ENCODE measurements around the gene OST4.
"Not testable (repeated sequence)": the region's sequence is repeated elsewhere in the genome, so short reads cannot be mapped to it uniquely, and the experiment has no call there.

Gene OST4

GRCh38 chr2:27071277-27071989 is at the start of gene OST4:
Gene OST4 (minus strand): TSS chr2:27071654.
- DNase-seq: peak; percentile 96

- DNase-seq: not testable (repeated sequence)
Measured at GRCh38 chr2:27119330-27119670, 47.8 kb upstream of the OST4 start.

- DNase-seq: no peak
Measured at GRCh38 chr2:27118525-27119329, 47.3 kb upstream of the OST4 start, which contains the start of gene CGREF1. Gene CGREF1 (minus strand): TSS chr2:27119128. CDS start chr2:27104366, 14,762 bp downstream.

GRCh38 chr2:27117995-27118524 is 46.6 kb upstream of the OST4 start:
- DNase-seq: no peak

GRCh38 chr2:27115519-27115918 is 44.1 kb upstream of the OST4 start:
- DNase-seq: no peak

GRCh38 chr2:27111392-27112078 is 40.1 kb upstream of the OST4 start:
- not testable (repeated sequence) for DNase-seq

- not testable (repeated sequence) for DNase-seq
Measured at GRCh38 chr2:27110603-27111352, 39.3 kb upstream of the OST4 start.

GRCh38 chr2:27109083-27109482 is 37.6 kb upstream of the OST4 start:
- no peak for DNase-seq

- no peak for DNase-seq
Measured at GRCh38 chr2:27108221-27108620, 36.8 kb upstream of the OST4 start.

GRCh38 chr2:27105981-27106380 is 34.5 kb upstream of the OST4 start:
- no peak for DNase-seq

- DNase-seq: no peak
Measured at GRCh38 chr2:27102329-27102728, 30.9 kb upstream of the OST4 start.

GRCh38 chr2:27100036-27100435 is 28.6 kb upstream of the OST4 start:
- DNase-seq: no peak

GRCh38 chr2:27099334-27099955 is 28.0 kb upstream of the OST4 start:
- no peak for DNase-seq

- DNase-seq: no peak
Measured at GRCh38 chr2:27097341-27097740, 25.9 kb upstream of the OST4 start.

- no peak for DNase-seq
Measured at GRCh38 chr2:27096748-27097297, 25.4 kb upstream of the OST4 start.

- DNase-seq: peak; percentile 78
Measured at GRCh38 chr2:27095745-27096651, 24.5 kb upstream of the OST4 start.

- DNase-seq: no peak
Measured at GRCh38 chr2:27095427-27095744, 23.9 kb upstream of the OST4 start.

GRCh38 chr2:27094353-27094984 is 23.0 kb upstream of the OST4 start:
- DNase-seq: no peak

- DNase-seq: no peak
Measured at GRCh38 chr2:27093430-27094352, 22.2 kb upstream of the OST4 start.

Data from right hindlimb (tissue), 1 donor.